Ovary (tissue), 9 donors: ENCODE data around the gene ACSF2. TPM values are rescaled to one million over a fixed set of nuclear protein-coding genes. Genes with fewer than 3 reads are reported as not detected.

ENCODE experiments used
- DNase-seq, 5 donors: peaks; one replicate each; pipeline ENCODE4 v3.0.0-alpha.2; 2019 to 2020
- H3K27ac ChIP-seq, 2 donors: fragments of 200-600 bp; one replicate each; pipeline versions ENCODE4 v1.5.1 to v1.8.0; 2019 to 2022
- H3K27me3 ChIP-seq: fragments of 200-600 bp; one replicate; pipeline ENCODE4 v1.8.0; 2022
- H3K36me3 ChIP-seq: fragments of 200-600 bp; sonication (generic); one replicate; pipeline ENCODE4 v1.5.1; 2019
- H3K4me1 ChIP-seq: one replicate; pipeline ENCODE4 v1.8.1; 2013; ENCODE audit warnings: mild to moderate bottlenecking, moderate library complexity; ENCODE audit not compliant: insufficient read depth
- H3K4me3 ChIP-seq: fragments of 200-600 bp; sonication (generic); one replicate; pipeline ENCODE4 v1.5.1; 2017
- H3K9me3 ChIP-seq, 2 donors: fragments of 200-600 bp in 1 of 2; sonication (generic) in 1 of 2; one replicate each; pipeline versions ENCODE4 v1.5.1 to v1.8.1; 2013 to 2019; ENCODE audit warnings: mild to moderate bottlenecking in 1 of 2, moderate library complexity in 1 of 2
- EP300 ChIP-seq: sonication (generic); formaldehyde crosslinking; IDR thresholded peaks from one replicate; pipeline ENCODE4 v1.6.1; 2017; ENCODE audit warnings: antibody characterized with exemption
- POLR2A ChIP-seq: fragments of 450-650 bp; IDR thresholded peaks from one replicate; pipeline ENCODE4 v1.6.1; 2017; ENCODE audit warnings: antibody characterized with exemption, mild to moderate bottlenecking, moderate library complexity
- WGBS, 3 donors: extraction: QIAGEN DNeasy Blood & Tissue Kit in 1 of 3; methylation state at CpG; one replicate each; pipeline versions ENCODE4 v1.1.5 to v1.1.7; 2013 to 2017; 5-methylcytosine and 5-hydroxymethylcytosine counted together
- intact Hi-C, 4 donors: fragments of 100-400 bp; cut with DNase I; formaldehyde crosslinking; loops; one replicate each; pipeline versions ENCODE4 v1.11.0 to v1.15.1; 2022 to 2023
- polyA plus RNA-seq, 2 donors: library from polyadenylated mRNA; stranded (reverse); fragments of 200-250 nt in 1 of 2; fragments of 350-450 nt in 1 of 2; fragmentation: Illumina TruSeq in 1 of 2; extraction: RNeasy Lipid Tissue Mini Kit (QIAGEN cat#74804) in 1 of 2; gene quantifications; one replicate each; pipeline ENCODE4 v1.2.3, GENCODE V29; 2013 to 2014
- total RNA-seq, 7 donors: library from RNA; depleted of rRNA in 2 of 7; stranded (reverse); fragments of >200 nt in 2 of 7; fragmentation: NEBNext Ultra II Directional in 3 of 7; extraction: Animal tissue kit (Norgen Biotek cat#: 25700) in 3 of 7; gene quantifications; one replicate each; pipeline versions ENCODE4 v1.1.0 to v1.2.4, GENCODE V29; 2016 to 2023
- TF ChIP-seq, protein P1 (sequence below), 3 donors: fragments of 450-650 bp in 2 of 3; fragments of 200-600 bp in 1 of 3; IDR thresholded peaks; one replicate each; pipeline versions ENCODE4 v1.5.1 to v1.8.0; 2016 to 2022; ENCODE audit warnings: antibody characterized with exemption in 3 of 3, mild to moderate bottlenecking in 1 of 3
- donor health status: DM: no; HTN: no; CAD: no; lungs with moderate emphysema.
- donor health status: DM: no; HTN: no; CAD: no.
- donor health status: Bipolar disorder and iron deficiency.
- donor health status: DM: yes; HTN: yes; CAD: no.
- donor health status: DM: no; HTN: no; CAD: no.
- donor health status: DM: yes; HTN: yes; CAD: no.

Gene ACSF2
- total and polyA plus RNA-seq, 9 donors = 26.7 to 86.0 (median 49.5) TPM

DNA sequence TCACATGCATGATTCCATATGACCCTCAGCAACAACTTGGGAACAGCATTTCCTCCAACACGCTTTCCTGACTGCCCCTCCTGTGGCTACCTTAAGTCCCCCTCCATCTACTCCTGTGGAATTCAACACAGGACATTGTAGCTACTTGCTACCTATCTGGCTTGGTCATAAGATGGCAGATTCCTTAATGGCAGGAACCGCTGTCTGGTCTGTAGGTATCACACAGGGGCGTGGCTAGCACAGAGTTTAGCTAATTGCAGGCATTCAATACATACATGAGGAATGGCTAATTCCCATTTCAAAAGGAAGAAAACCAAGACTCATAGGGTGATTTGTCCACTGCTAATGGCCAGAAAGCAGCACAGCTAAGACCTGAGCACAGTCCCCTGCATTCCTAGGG lies 37.3 kb upstream of the ACSF2 start:
- Histone ChIP-seq H3K9me3 (no peaks in the 10 kb centered on the region), H3K4me1 (peaks cover 2% of the 10 kb centered on the region), H3K36me3 (no peaks in the 10 kb centered on the region), H3K27ac (no peak overlapping the region), H3K4me3 (no peak overlapping the region), H3K27me3 (no peaks in the 10 kb centered on the region)
- TF ChIP-seq EP300 = no peak
- no peak for TF ChIP-seq POLR2A
- TF ChIP-seq, protein P1, sequence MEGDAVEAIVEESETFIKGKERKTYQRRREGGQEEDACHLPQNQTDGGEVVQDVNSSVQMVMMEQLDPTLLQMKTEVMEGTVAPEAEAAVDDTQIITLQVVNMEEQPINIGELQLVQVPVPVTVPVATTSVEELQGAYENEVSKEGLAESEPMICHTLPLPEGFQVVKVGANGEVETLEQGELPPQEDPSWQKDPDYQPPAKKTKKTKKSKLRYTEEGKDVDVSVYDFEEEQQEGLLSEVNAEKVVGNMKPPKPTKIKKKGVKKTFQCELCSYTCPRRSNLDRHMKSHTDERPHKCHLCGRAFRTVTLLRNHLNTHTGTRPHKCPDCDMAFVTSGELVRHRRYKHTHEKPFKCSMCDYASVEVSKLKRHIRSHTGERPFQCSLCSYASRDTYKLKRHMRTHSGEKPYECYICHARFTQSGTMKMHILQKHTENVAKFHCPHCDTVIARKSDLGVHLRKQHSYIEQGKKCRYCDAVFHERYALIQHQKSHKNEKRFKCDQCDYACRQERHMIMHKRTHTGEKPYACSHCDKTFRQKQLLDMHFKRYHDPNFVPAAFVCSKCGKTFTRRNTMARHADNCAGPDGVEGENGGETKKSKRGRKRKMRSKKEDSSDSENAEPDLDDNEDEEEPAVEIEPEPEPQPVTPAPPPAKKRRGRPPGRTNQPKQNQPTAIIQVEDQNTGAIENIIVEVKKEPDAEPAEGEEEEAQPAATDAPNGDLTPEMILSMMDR (IDR thresholded peaks at IDR 0.05) = no peak
- 92 to 94% (median 94%) methylated on average over 3 of the region's 3 CpGs for WGBS, 3 donors
- DNase-seq = no peak
- intact Hi-C loops = no loop called here

DNA sequence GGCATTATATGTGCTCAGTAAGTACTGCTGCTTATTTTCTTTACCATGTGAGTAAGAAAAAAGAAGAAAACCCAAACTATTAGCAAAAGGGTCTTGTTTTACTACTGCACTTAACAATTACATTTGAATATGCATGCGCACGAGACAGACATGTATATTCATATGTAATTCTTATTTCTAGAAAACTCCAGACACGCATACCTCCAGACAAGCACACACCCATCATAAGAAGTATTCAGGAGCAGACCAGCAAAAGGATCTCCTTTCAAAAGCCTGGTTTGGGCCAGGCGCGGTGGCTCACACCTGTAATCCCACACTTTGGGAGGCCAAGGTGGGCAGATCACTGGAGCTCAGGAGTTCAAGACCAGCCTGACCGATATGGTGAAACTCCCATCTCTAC lies 36.5 kb upstream of the ACSF2 start:
- no peaks in the 10 kb centered on the region for H3K9me3 ChIP-seq
- H3K27ac ChIP-seq = no peak overlapping the region
- TF ChIP-seq EP300 = no peak
- TF ChIP-seq POLR2A = no peak
- TF ChIP-seq, protein P1 (IDR thresholded peaks at IDR 0.05) = no peak
- no peaks in the 10 kb centered on the region for H3K27me3 ChIP-seq
- intact Hi-C loops = no loop called here
- H3K4me1 ChIP-seq = peaks cover 2% of the 10 kb centered on the region
- no peaks in the 10 kb centered on the region for H3K36me3 ChIP-seq
- H3K4me3 ChIP-seq = no peak overlapping the region
- DNase-seq = no peak
- WGBS, 3 donors = 95 to 98% (median 96%) methylated on average over 6 of the region's 6 CpGs

DNA sequence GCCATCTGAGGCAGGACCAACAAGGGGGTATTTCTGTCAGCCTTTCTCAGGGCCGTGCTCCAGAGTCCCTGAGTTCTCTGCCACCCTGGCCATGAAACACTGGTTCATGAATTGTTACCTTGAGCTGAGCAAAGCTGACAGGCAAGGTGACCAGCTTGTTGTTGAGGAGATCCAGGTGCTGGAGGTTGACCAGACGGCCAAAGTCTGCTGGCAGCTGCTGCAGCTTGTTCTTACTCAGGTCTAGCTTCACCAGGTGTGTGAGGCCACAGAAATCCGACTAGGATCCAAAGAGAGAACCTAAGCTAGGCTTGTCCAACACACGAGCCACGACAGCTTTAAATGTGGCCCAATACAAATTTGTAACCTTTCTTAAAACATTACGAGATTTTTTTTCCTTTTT lies 33.4 kb upstream of the ACSF2 start:
- DNase-seq = no peak
- Histone ChIP-seq H3K27ac (no peak overlapping the region), H3K9me3 (no peaks in the 10 kb centered on the region), H3K4me1 (peaks cover 5% of the 10 kb centered on the region), H3K36me3 (no peaks in the 10 kb centered on the region), H3K4me3 (no peak overlapping the region), H3K27me3 (no peaks in the 10 kb centered on the region)
- intact Hi-C loops = no loop called here
- TF ChIP-seq EP300 (no peak), POLR2A (no peak)
- TF ChIP-seq, protein P1 (IDR thresholded peaks at IDR 0.05) = no peak
- 78 to 86% (median 84%) methylated on average over 6 of the region's 6 CpGs for WGBS, 3 donors

DNA sequence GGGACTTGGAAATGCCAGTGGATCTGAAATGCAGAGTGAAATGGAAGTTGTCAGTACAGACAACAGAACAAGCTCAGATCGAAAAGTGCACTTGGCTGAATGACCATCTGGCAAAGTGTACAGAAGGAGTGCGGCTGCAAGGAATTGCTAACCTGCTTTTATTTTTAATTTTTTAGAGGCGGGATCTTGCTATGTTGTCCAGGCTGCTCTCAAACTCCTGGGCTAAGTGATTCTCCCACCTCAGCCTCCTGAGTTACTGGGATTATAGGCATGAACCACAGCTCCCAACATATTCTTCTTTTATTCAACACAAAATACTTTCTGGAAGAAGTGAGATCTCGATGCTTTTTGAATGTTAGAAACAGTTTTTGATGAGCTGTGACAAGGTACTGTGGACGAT lies 32.3 kb upstream of the ACSF2 start:
- H3K27ac ChIP-seq = no peak overlapping the region
- DNase-seq = no peak
- peaks cover 5% of the 10 kb centered on the region for H3K4me1 ChIP-seq
- H3K9me3 ChIP-seq = no peaks in the 10 kb centered on the region
- no peaks in the 10 kb centered on the region for H3K36me3 ChIP-seq
- no peak overlapping the region for H3K4me3 ChIP-seq
- 85 to 92% (median 89%) methylated on average over 5 of the region's 5 CpGs for WGBS, 3 donors
- intact Hi-C loops = no loop called here
- TF ChIP-seq, protein P1 (IDR thresholded peaks at IDR 0.05) = no peak
- TF ChIP-seq POLR2A (no peak), EP300 (no peak)
- H3K27me3 ChIP-seq = no peaks in the 10 kb centered on the region

DNA sequence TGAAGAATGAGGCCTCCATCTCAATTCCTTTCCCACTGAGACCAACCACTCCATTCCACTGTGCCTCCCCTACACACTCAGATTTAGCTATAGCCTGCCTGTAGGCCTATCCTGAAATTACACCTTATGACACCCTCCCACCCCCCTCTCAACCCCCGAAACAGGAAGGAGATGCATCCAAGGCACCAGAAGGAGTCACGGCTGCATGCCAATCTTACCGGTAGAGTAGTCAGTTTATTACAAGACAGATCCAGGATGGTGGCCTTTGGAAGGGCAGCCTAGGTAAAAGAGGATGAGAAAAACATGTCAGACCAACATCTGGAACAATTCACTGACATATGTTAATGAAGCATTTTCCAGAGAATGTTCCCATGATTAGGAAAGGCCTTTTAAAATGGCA lies 31.3 kb upstream of the ACSF2 start:
- intact Hi-C loops = no loop called here
- Histone ChIP-seq H3K4me1 (peaks cover 5% of the 10 kb centered on the region), H3K9me3 (no peaks in the 10 kb centered on the region), H3K27ac (no peak overlapping the region), H3K27me3 (no peaks in the 10 kb centered on the region), H3K36me3 (no peaks in the 10 kb centered on the region), H3K4me3 (no peak overlapping the region)
- no peak for DNase-seq
- WGBS, 3 donors = 3 to 20% (median 11%) methylated on average over 3 of the region's 3 CpGs
- TF ChIP-seq EP300 (no peak), POLR2A (no peak)
- TF ChIP-seq, protein P1 (IDR thresholded peaks at IDR 0.05) = no peak
